Stimulated activated CD4-positive, alpha-beta T cell treated with anti-CD3 and anti-CD28 coated beads, Interleukin-12 subunit alpha, Interleukin-12 subunit beta, amount 100 ng/mL, for 24 hours (primary cell): Measurements from ENCODE around the gene EFHD2.
A peak's percentile ranks its signal among the peaks of the same experiment; 100 is the strongest.
"Not testable (repeated sequence)": the region's sequence is repeated elsewhere in the genome, so short reads cannot be mapped to it uniquely, and the experiment has no call there.

Experiments
- DNase-seq, 2 experiments: peaks; one replicate each; pipeline ENCODE4 v3.0.0-alpha.2; 2020; ENCODE audit warnings: low read depth in 2 of 2

EFHD2 gene

GRCh38 chr1:15430787-15431570 is 21.3 kb downstream of the EFHD2 start:
- peak; percentile 41 to 73 for DNase-seq

- DNase-seq: no peak
Measured at GRCh38 chr1:15431571-15431948, 21.9 kb downstream of the EFHD2 start.

- DNase-seq: no peak
Measured at GRCh38 chr1:15432324-15432723, 22.6 kb downstream of the EFHD2 start.

DNA sequence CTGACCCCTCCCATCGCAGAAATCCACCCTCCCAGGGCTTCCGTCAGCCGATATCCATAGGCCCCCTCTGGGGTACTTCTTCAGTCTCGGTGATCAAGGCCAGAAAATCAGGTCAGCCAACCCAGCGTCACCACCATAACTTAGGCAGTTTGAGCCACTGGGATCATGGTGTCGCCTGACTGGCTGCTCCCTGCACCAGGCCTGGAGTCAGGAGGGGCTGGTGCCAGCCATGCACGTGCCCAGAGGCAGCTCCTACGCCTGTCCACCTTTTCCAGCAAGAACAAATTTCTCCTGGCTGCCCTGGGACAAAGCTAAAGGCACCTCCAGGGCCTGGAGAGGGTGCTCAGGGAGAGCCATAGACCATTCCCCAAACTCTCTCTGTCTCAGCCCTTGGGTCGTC is 23.8 kb downstream of the EFHD2 start:
- DNase-seq: no peak

DNA sequence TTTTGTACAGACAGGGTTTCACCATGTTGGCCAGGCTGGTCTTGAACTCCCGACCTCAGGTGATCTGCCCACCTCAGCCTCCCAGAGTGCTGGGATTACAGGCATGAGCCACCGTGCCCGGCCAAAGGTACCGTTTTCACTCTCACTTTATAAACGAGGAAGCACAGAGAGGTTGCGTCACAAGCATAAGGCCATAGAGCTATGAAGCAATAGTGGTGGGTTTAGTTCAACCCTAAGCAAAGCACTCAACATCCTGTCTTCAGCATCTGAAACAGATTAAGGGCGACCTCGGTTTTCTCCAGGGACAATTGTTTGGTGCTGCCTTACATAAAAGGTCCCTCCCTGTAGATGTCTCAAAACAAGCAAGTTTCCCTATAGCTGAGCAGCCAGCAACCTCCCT is 25.1 kb downstream of the EFHD2 start:
- not testable (repeated sequence) for DNase-seq

GRCh38 chr1:15435239-15436077 is 25.8 kb downstream of the EFHD2 start:
- DNase-seq: no peak

DNA sequence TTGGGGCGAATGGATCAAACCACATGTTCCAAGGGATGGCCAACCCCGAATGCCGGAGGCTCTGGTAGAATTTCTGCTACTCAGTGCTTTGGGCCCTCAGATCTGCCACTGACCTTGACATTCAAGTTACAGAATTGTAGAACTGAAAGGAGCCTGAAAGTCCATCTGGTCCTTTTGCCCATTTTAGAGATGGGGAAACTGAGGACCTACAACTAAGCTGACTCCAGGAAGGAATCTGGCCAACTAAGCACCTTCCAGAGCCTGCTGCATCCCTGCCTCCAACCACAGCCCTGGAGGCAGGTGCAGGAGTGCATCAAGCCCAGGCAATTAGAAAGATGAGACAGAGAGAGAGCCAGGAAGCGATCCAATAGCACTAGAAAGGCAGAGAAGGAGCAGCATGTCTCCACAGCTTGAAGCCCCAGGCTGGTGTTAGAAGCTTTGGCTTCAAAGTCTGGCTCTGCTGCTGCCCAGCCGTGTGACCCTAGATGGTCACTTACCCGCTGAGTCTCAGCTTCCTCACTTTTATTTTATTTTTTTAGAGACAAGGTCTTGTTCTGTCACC is 27.3 kb downstream of the EFHD2 start:
- DNase-seq: no peak

- DNase-seq: no peak
Measured at GRCh38 chr1:15439325-15439724, 29.6 kb downstream of the EFHD2 start.

DNA sequence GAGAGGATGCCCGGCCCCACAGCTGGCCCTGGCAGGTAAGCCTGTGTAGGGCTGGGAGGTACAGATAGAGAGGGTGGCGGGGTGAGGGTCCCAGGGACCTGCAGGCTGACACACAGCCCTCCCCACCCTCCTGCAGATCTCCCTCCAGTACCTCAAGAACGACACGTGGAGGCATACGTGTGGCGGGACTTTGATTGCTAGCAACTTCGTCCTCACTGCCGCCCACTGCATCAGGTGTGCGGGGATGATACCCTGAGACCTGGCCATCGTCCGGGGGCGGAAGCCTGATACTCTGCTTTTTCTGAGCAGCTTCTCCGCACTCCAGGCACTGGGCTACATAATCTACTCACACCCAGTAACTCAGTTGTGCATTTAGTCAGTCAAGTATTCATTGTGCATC is 30.7 kb downstream of the EFHD2 start:
- no peak for DNase-seq

DNA sequence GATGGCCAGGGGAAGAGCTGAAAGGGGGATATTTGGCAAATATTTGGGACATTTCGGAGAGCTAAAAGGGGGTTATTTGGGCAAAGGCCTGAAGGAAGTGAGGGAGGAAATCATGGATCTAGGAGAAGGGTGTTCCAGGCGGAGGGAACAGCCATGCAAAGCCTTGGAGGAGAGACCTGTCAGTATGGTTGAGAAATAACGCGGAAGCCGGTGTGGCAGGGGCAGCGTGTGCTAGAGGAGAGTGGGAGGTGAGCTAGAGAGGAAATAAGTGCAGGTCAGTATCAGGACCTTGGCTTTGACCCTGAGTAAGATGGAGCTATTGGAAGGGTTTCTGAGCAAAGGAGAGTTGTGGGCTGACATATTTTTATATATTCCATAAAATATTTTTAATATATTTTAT is 31.6 kb downstream of the EFHD2 start:
- no peak for DNase-seq

GRCh38 chr1:15442119-15442518 is 32.4 kb downstream of the EFHD2 start:
- DNase-seq: no peak

GRCh38 chr1:15442759-15443158 is 33.1 kb downstream of the EFHD2 start:
- DNase-seq: no peak

DNA sequence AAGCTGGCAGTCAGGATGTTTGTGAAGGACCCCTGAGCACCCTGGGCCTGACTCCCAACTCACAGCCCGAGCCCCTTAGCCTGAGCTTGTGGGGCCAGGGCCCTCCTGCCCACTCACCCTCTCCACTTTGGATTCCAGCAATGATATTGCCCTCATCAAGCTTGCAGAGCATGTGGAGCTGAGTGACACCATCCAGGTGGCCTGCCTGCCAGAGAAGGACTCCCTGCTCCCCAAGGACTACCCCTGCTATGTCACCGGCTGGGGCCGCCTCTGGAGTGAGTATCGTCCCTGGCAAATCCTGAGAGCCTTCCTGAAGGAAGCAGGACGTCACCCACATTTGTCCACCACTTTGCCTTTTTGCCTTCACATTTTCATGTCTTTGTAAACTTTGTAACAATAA is 33.6 kb downstream of the EFHD2 start:
- DNase-seq: no peak

- DNase-seq: no peak
Measured at GRCh38 chr1:15444468-15445389, 35.0 kb downstream of the EFHD2 start.

GRCh38 chr1:15445390-15446122 is 35.9 kb downstream of the EFHD2 start:
- DNase-seq: no peak

DNA sequence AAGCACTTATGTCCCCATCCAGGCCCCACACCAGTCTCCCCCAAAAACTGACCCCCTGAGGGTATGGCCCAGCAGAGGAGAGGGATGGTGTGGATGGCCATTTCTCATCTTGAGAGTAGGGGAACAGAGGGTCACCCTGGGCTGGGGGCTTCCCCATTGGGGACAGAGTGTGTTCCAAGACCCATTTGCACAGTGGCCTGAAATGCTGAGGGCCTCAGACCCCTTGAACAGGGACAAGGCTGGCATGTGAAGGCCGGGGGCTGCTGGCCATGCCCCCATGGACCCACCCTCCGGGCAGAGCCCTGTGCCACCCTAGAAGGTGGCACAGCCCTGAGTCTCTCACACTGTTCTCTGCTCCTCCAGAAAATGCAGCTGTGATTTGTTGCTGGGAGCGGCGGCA is 36.5 kb downstream of the EFHD2 start:
- no peak for DNase-seq

- no peak for DNase-seq
Measured at GRCh38 chr1:15448877-15449462, 39.3 kb downstream of the EFHD2 start.

- no peak for DNase-seq
Measured at GRCh38 chr1:15449567-15449966, 39.9 kb downstream of the EFHD2 start.

DNA sequence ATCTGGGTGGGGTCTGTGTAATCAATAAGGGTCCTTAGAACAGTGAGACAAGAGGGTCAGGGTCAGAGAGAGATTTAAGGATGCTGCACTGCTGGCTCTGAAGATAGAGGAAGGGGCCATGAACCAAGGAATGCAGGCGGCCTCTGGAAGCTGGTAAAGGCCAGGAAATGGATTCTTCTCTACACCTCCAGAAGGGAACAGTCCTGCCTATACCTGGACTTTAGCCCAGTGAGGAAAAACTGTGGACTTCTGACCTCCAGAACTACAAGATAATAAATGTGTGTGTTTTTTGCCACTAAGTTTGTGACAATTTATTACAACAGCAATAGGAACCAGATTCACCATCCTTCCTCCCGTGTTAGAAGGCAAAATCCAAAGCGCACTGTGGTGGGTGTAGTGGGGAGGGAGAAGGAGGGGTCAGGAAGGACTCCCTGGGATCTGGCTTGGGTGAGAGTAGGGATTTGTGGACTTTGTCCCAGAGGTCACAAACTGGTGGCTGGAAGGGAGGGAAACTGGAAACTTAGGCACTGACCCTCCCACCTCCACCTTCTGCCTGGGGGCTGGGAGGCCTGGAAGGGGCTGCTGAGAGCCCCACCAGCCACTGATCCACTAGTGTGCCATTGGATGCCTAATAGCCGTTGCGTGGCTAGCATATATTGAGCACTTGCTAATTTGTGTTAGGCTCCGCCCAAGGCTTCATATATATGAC is 41.5 kb downstream of the EFHD2 start:
- no peak for DNase-seq

DNA sequence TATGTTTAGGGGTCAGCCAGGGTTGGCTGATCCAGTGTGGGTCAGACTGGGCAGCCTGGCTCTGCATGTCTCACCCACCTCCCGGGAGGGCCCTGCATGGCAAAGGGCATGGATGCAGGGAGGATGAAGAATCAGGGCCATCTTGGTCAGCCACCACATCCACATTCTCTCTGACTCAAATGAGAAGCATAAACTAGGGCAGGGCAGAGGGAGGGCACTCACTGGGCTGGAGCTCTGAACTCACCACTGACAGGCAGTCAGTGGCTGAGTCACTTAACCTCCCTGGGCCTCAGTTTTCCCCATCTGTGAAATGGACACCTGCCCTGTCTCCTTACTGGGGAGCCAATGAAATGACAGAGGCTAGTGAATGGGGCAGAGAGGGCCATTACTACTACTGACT is 42.5 kb downstream of the EFHD2 start:
- no peak for DNase-seq
